Measurements from ENCODE around the gene C5AR1.

DNA sequence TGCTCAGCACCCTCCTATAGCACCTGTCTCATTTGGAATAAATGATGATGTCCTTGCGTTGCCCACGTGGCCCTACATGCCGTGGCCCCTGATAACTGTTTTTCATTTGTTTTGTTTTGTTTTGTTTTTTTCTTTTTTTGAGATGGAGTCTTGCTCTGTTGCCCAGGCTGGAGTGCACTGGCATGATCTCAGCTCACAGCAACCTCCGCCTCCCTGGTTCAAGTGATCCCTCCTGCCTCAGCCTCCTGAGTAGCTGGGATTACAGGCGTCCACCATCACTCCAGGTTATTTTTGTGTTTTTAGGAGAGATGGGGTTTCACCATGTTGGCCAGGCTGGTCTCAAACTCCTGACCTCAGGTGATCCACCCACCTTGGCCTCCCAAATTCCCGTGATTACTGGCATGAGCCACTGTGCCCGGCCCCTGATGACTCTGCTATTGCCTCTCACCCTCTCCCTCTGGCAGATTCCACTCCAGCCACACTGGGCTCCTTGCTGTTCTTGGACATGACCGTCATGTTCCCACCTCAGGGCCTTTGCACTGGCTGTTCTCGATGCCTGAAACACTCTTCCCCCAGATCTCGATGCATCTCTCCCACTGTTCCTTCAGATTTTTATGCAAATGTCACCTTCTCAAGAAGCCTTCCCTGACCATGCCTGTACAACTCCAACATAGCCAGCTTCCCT lies 29.7 kb downstream of the C5AR1 start:
- TF ChIP-seq, protein P1, sequence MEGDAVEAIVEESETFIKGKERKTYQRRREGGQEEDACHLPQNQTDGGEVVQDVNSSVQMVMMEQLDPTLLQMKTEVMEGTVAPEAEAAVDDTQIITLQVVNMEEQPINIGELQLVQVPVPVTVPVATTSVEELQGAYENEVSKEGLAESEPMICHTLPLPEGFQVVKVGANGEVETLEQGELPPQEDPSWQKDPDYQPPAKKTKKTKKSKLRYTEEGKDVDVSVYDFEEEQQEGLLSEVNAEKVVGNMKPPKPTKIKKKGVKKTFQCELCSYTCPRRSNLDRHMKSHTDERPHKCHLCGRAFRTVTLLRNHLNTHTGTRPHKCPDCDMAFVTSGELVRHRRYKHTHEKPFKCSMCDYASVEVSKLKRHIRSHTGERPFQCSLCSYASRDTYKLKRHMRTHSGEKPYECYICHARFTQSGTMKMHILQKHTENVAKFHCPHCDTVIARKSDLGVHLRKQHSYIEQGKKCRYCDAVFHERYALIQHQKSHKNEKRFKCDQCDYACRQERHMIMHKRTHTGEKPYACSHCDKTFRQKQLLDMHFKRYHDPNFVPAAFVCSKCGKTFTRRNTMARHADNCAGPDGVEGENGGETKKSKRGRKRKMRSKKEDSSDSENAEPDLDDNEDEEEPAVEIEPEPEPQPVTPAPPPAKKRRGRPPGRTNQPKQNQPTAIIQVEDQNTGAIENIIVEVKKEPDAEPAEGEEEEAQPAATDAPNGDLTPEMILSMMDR (conservative IDR thresholded peaks at IDR 0.05; ENCODE audit: low read length): no peak
- TF ChIP-seq EZH2phosphoT487 (IDR thresholded peaks at IDR 0.05; ENCODE audit: borderline replicate concordance, low read depth, low read length): no peak
